HG02763 (cell line): Measurements from ENCODE around the gene SMYD4.

Source experiments
- ATAC-seq: cut with Tn5 transposase; IDR thresholded peaks from one replicate; pipeline ENCODE4 v1.9.1; 2021; ENCODE audit warnings: mild to moderate bottlenecking, moderate library complexity; ENCODE audit not compliant: unreplicated experiment

The SMYD4 gene

GRCh38 chr17:1735418-1735817, 94.3 kb downstream of the SMYD4 start:
- ATAC-seq, result no peak

DNA sequence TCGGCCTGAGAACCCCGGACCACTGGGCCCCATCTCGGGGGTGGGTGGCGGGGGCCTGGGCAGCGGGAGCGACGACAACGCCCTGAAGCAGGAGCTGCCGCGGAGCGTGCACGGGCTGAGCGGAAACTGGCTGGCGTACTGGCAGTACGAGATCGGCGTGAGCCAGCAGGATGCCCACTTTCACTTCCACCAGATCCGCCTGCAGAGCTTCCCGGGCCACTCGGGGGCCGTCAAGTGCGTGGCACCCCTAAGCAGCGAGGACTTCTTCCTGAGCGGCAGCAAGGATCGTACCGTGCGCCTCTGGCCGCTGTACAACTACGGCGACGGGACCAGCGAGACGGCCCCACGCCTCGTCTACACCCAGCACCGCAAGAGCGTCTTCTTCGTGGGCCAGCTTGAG, 95.9 kb downstream of the SMYD4 start:
- ATAC-seq, result no peak

DNA sequence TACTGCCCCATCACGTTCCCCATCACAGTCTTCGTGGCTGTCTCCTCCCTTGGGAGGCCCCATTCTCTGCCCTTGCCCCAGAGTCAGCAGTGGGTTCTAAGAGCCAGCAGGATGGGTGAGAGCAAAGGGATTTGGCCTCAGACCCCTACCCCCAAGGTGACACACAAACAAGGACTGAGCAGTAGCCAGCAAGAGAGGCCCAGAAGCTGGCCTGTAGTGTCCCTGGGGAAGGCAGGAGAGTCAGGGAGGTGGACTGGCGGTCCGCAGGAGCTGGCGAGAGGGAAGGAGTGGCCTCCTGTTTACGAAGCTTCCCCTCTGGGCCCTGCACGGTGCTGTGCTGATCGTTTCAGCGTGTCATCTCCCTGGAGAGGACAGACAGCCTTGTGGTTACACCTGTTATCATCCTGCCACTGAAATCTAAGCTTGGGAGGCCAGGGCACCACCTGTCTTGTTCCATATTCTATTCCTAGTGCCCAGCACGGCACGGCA, 96.8 kb downstream of the SMYD4 start:
- no peak for ATAC-seq

DNA sequence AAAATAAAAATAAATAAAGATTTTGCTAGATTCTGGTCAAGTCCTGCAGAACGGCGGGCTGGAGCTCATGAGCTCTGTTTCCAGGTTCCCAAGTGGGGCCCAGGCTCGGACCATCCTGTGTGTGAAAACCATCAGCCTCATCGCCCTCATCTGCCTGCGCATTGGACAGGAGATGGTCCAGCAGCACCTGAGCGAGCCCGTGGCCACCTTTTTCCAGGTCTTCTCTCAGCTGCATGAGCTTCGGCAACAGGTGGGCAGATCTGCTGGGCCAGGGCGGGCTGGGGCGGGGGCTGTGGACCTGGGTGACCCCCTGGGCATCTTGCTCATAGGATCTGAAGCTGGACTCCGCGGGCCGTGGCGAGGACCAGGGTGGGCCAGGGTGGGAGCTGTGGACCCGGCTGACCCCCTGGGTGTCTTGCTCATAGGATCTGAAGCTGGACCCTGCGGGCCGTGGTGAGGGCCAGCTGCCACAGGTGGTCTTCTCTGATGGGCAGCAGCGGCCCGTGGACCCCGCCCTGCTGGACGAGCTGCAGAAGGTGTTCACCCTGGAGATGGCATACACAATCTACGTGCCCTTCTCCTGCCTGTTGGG, 97.4 kb downstream of the SMYD4 start:
- no peak for ATAC-seq

DNA sequence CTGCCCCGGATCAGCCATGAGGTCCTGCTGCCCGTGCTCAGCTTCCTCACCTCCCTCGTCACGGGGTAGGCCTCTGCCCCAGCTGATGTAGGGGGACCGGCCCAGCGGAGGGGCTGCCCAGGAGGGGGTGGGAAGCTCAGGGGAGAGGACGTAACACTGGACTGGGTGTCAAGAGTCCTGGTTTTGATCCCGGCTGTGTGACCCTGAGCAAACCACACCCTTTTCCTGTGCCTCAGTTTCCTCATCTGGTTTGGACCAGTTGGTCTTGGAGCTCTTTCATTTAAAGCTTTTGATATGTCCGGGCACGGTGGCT, 98.6 kb downstream of the SMYD4 start:
- no peak for ATAC-seq

GRCh38 chr17:1730326-1731193, 99.1 kb downstream of the SMYD4 start:
- ATAC-seq, result no peak

DNA sequence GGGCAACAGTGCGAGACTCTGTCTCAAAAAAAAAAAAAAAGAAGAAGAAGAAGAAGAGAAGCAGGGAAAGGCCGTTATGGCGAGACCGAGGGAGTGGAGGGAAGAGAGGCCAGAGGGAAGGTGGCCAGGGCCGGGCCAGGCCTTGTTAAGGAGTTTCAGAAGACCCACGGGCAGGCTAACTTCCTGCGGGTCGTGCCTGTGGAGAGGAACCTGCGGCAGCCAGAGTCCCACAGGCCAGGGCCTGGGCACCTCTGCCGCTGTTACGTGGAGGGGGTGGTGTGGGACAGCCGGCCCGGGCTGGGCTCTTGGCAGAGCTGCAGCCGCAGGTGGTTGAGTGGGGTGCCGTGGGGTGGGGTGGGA, 99.8 kb downstream of the SMYD4 start:
- ATAC-seq, result no peak
